HUES6 (cell line): ENCODE results near the gene STYXL1.
A peak's percentile ranks its signal among the peaks of the same experiment; 100 is the strongest.

Experiments
- H3K27ac ChIP-seq: 2 replicates; pipeline ENCODE4 v1.7.0; 2013; ENCODE audit warnings: low read depth, mild to moderate bottlenecking, low read length, inconsistent platforms
- H3K27me3 ChIP-seq: 2 replicates; pipeline ENCODE4 v1.6.1; 2013; ENCODE audit warnings: low read length; ENCODE audit not compliant: control insufficient read depth, insufficient read depth
- H3K36me3 ChIP-seq: 2 replicates; pipeline ENCODE4 v1.6.1; 2013; ENCODE audit warnings: low read length; ENCODE audit not compliant: control insufficient read depth, insufficient read depth
- H3K4me1 ChIP-seq: 2 replicates; pipeline ENCODE4 v1.6.1; 2013; ENCODE audit warnings: low read length; ENCODE audit not compliant: control insufficient read depth, insufficient read depth
- H3K4me3 ChIP-seq: 2 replicates; pipeline ENCODE4 v1.5.1; 2013; ENCODE audit warnings: low read depth, low read length
- H3K9ac ChIP-seq: one replicate; pipeline ENCODE4 v1.6.1; 2013; ENCODE audit warnings: mild to moderate bottlenecking, low read length
- H3K9me3 ChIP-seq: 2 replicates; pipeline ENCODE4 v1.6.1; 2013; ENCODE audit warnings: low read depth, low read length; ENCODE audit not compliant: control insufficient read depth, insufficient read depth

STYXL1 gene

GRCh38 chr7:76076995-76077394 lies 29.2 kb upstream of the STYXL1 start:
- Histone ChIP-seq H3K9me3 (no peaks in the 10 kb centered on the region), H3K9ac (no peak overlapping the region), H3K27me3 (no peaks in the 10 kb centered on the region), H3K4me3 (no peak overlapping the region), H3K36me3 (no peaks in the 10 kb centered on the region), H3K4me1 (no peaks in the 10 kb centered on the region), H3K27ac (no peak overlapping the region)

GRCh38 chr7:76074972-76075370 lies 27.2 kb upstream of the STYXL1 start:
- no peaks in the 10 kb centered on the region for H3K4me1 ChIP-seq
- no peak overlapping the region for H3K9ac ChIP-seq
- H3K9me3 ChIP-seq, result no peaks in the 10 kb centered on the region
- H3K4me3 ChIP-seq, result no peak overlapping the region
- H3K27ac ChIP-seq, result no peak overlapping the region
- H3K27me3 ChIP-seq, result no peaks in the 10 kb centered on the region
- no peaks in the 10 kb centered on the region for H3K36me3 ChIP-seq

- Histone ChIP-seq H3K27ac (no peak overlapping the region), H3K4me3 (no peak overlapping the region), H3K9ac (no peak overlapping the region), H3K9me3 (no peaks in the 10 kb centered on the region), H3K36me3 (no peaks in the 10 kb centered on the region), H3K27me3 (no peaks in the 10 kb centered on the region), H3K4me1 (no peaks in the 10 kb centered on the region)
Measured at GRCh38 chr7:76074306-76074971, 26.6 kb upstream of the STYXL1 start.

- no peak overlapping the region for H3K4me3 ChIP-seq
- H3K27ac ChIP-seq, result no peak overlapping the region
- H3K36me3 ChIP-seq, result no peaks in the 10 kb centered on the region
- H3K9me3 ChIP-seq, result no peaks in the 10 kb centered on the region
- H3K4me1 ChIP-seq, result no peaks in the 10 kb centered on the region
- no peak overlapping the region for H3K9ac ChIP-seq
- H3K27me3 ChIP-seq, result no peaks in the 10 kb centered on the region
Measured at GRCh38 chr7:76073335-76073990, 25.7 kb upstream of the STYXL1 start.

GRCh38 chr7:76072243-76073148 lies 24.7 kb upstream of the STYXL1 start:
- peaks cover 4% of the 10 kb centered on the region; the same call in 1 of the 2 replicates for H3K36me3 ChIP-seq
- H3K27ac ChIP-seq, result no peak overlapping the region
- H3K4me3 ChIP-seq, result no peak overlapping the region
- no peaks in the 10 kb centered on the region for H3K9me3 ChIP-seq
- no peaks in the 10 kb centered on the region for H3K4me1 ChIP-seq
- no peaks in the 10 kb centered on the region for H3K27me3 ChIP-seq
- H3K9ac ChIP-seq, result no peak overlapping the region

GRCh38 chr7:76071316-76072242 lies 23.8 kb upstream of the STYXL1 start:
- Histone ChIP-seq H3K9me3 (no peaks in the 10 kb centered on the region), H3K27ac (no peak overlapping the region), H3K9ac (peak overlapping the region; percentile 43), H3K4me3 (no peak overlapping the region), H3K27me3 (no peaks in the 10 kb centered on the region), H3K4me1 (no peaks in the 10 kb centered on the region), H3K36me3 (peaks cover 11% of the 10 kb centered on the region)

GRCh38 chr7:76069238-76069638 lies 21.4 kb upstream of the STYXL1 start:
- Histone ChIP-seq H3K27ac (no peak overlapping the region), H3K9ac (no peak overlapping the region)

GRCh38 chr7:76066716-76067503 lies 19.1 kb upstream of the STYXL1 start:
- H3K27me3 ChIP-seq, result no peaks in the 10 kb centered on the region
- H3K9ac ChIP-seq, result no peak overlapping the region
- H3K36me3 ChIP-seq, result peaks cover 56% of the 10 kb centered on the region
- H3K9me3 ChIP-seq, result no peaks in the 10 kb centered on the region
- no peak overlapping the region for H3K27ac ChIP-seq
- no peaks in the 10 kb centered on the region for H3K4me1 ChIP-seq
- H3K4me3 ChIP-seq, result no peak overlapping the region

More at GRCh38 chr7:76069238-76069638, 21.4 kb upstream of the STYXL1 start:
- H3K4me3 ChIP-seq, result no peak overlapping the region
- no peaks in the 10 kb centered on the region for H3K27me3 ChIP-seq
- H3K9me3 ChIP-seq, result no peaks in the 10 kb centered on the region
- H3K36me3 ChIP-seq, result peaks cover 34% of the 10 kb centered on the region
- H3K4me1 ChIP-seq, result no peaks in the 10 kb centered on the region

- no peak overlapping the region for H3K27ac ChIP-seq
- no peaks in the 10 kb centered on the region for H3K27me3 ChIP-seq
- peaks cover 74% of the 10 kb centered on the region for H3K36me3 ChIP-seq
- H3K4me1 ChIP-seq, result no peaks in the 10 kb centered on the region
- no peaks in the 10 kb centered on the region for H3K9me3 ChIP-seq
- H3K4me3 ChIP-seq, result no peak overlapping the region
- no peak overlapping the region for H3K9ac ChIP-seq
Measured at GRCh38 chr7:76065016-76065612, 17.3 kb upstream of the STYXL1 start.
